Activated gamma-delta T cell treated with Interleukin-2 at 50 U/mL for 16 hours (primary cell): ENCODE measurements around the gene A2M.

Experiments used
- DNase-seq: peaks from one replicate; pipeline ENCODE4 v3.0.0-alpha.2; 2020

The A2M gene

DNA sequence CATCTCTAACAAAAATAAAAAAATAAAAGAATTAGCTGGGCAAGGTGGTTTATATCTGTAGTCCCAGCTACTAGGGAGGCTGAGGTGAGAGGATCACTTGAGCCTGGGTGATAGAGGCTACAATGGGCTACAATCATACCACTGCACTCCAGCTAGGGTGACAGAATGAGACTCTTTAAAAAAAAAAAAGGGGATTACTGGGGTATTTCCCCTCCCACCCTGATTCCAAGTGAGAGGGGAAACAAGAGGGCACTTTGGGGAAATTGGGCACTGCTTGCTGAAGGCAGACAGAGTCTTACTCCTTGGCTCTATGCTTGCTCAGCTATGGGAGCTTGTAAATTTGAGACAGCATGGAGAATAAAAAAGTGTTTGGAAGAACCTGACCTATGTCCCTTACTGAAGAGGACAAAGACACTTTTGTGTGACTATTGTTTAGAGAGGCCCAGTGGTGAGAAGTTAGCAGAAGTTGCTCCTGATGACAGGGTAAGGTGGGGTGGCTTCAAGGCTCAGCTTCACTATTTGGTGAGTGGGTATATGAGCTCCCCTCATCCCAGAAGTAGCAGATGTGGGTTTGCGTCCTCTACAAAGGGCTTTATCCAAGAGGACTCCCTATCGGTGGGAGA lies 82.3 kb downstream of the A2M start:
- DNase-seq, result no peak

DNA sequence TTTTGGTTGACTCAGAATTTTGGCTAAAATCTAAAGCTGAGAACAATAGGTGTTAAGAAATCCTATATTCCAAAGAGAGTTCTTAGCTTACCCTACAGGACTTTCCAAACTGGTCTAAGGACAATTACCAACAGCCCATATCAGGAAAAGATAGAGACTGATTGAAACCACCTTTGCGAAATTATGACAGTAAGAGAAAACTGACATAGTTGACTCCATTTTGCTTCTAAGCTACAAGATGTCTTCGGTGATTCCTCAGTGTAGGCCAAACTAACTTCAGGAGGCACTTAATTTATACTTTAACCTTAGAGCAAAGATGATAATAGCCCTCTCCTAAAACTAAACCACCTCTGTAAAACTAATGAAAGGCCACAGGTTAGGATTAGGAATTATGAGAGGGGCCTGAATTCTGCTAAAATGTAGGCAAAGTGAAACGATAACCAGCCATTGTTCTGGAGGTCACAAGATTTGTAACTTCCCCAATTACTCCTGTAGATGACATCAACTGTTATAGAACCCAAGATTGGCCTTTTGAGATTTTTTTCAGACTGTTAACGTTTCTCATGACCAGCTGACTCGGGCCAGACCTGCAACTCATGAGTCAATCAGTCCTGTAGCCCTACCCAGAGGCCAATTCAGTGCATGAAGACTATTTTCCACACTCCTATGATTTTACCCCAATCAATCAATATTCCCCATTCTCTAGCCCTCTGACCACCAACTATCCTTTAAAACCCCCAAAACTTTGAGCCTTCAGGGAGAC lies 83.3 kb downstream of the A2M start:
- no peak for DNase-seq

DNA sequence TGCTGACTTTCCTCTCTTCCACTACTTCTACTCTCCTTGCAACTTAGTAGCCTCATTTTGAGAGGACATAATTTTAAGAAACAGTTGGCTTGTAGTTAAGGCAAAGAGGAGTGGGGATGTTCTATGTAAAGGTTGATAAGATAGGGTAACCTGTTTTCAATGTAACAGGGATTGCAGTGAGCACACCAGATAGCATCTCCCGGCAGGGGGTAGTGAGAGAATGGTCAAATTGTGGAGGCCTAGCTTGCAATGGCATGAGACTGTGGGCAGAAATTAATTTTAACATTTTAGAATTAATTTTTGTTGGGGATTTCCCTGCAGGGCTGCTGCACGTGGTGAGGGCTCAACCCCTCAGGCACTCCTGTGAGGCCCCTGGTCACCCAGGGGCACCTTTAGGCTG lies 84.9 kb downstream of the A2M start:
- DNase-seq, result no peak

DNA sequence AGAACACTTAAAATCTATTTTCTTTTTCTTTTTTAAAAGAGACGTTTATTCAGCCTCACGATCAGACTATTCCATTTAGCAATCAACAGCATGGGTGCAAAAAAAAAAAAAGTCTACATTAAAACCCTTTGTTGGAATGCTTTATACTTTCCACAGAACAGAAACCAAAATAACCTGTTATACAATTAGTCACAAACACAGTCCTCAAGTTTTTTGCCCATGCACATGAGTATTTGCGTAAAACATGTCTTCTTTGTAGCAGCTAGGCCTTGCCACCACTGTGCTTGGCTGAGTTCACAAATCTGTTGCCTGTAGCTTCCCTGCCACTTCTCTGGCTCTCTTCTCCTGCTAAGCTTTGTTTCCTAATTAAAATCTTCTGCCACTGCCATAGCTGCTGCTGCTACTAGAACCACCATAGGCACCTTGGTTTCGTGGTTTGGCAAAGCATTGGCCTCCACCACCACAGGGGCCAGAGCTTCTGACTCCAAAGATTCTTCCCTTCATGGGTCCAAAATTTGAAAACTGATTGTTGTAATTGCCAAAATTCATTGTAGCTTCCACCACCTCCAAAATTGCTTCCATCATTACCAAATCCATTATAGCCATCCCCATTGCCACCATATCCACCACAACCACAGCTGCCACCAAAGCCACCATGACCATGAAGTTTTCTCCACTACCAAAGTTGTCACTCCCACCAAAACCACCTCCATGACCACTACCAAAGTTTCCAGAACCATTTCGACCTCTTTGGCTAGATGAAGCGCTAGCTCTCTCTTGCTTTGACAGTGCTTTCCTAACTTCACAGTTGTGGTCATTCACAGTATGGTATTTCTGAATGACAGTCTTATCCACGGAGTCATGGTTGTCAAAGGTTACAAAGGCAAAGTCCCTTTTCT lies 88.3 kb downstream of the A2M start:
- no peak for DNase-seq

DNA sequence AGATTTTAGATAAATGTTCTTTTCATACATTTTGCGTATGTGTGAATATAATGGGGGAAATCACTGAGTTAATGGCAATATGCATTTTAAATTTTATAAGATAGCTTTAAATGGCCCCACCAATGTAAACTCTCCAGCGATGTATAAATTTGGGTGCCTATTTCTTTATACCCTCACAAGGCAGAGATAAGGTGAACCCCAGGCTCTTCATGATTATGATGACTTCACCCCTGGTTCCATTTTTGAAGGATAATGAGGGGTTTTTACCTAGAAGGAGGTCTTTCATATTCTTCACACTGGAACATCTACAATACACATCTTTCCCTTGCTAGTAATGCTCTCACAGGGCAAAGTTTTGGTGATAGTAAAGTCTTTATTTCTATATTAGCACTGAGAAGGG lies 91.2 kb downstream of the A2M start:
- no peak for DNase-seq

DNA sequence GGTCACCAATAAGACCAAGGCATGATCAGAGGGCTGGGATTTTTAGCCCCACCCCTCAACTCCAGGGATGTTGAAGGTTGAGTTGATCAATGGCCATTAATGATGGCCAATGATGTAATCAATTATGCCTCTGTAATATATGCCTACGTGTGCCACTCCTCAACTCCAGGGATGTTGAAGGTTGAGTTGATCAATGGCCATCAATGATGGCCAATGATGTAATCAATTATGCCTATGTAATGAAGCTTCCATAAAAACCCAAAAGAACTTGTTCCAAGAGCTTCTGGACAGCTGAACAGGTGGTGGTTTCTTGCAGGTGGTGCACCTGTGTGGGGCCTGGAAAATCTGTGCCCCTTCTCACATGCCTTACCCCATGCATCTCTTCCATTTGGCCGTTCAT lies 93.1 kb downstream of the A2M start:
- no peak for DNase-seq
